Cardiac muscle cell (in vitro differentiated cells and primary cell): ENCODE data around the gene MTG1. TPM values are rescaled to one million over a fixed set of nuclear protein-coding genes. Genes with fewer than 3 reads are reported as not detected.

Experiments
- DNase-seq, 2 donors: peaks; one replicate each; pipeline versions ENCODE4 v3.0.0 to v3.0.0-alpha.2; 2010 to 2017; ENCODE audit warnings: low read depth in 1 of 2, low spot score in 1 of 2
- H3K27ac ChIP-seq: fragments of 200-600 bp; sonication (generic); 2 replicates; pipeline ENCODE4 v1.5.1; 2016
- H3K27me3 ChIP-seq: fragments of 200-600 bp; sonication (generic); 2 replicates; pipeline ENCODE4 v1.6.0; 2016; ENCODE audit warnings: control low read depth
- H3K36me3 ChIP-seq: fragments of 200-600 bp; sonication (generic); 2 replicates; pipeline ENCODE4 v1.5.1; 2016; ENCODE audit warnings: control low read depth
- H3K4me1 ChIP-seq: fragments of 200-600 bp; sonication (generic); 2 replicates; pipeline ENCODE4 v1.8.1; 2017; ENCODE audit warnings: low read depth, mild to moderate bottlenecking, mixed run types
- H3K4me3 ChIP-seq: fragments of 200-600 bp; sonication (generic); 2 replicates; pipeline ENCODE4 v1.5.1; 2016; ENCODE audit warnings: mild to moderate bottlenecking
- H3K9me3 ChIP-seq: fragments of 200-600 bp; sonication (generic); 2 replicates; pipeline ENCODE4 v1.5.1; 2017; ENCODE audit warnings: low read depth, mild to moderate bottlenecking, control low read depth
- polyA plus RNA-seq: library from polyadenylated mRNA; unstranded; fragments of >200 nt; fragmentation: Nextera tagmentation; extraction: Ambion mirVana; gene quantifications from 2 replicates; pipeline ENCODE4 v1.2.1, GENCODE V29; 2016
- total RNA-seq: library from RNA; depleted of rRNA; stranded (reverse); fragments of >200 nt; gene quantifications from 2 replicates; pipeline ENCODE4 v1.2.3, GENCODE V29; 2016
- TF ChIP-seq, protein P1 (sequence below): IDR thresholded peaks from 2 replicates; pipeline ENCODE4 v1.5.1; 2012; ENCODE audit warnings: low read depth, mild to moderate bottlenecking, low read length

The MTG1 gene
- total and polyA plus RNA-seq, 2 experiments from 2014 or later: 35.3 to 123 TPM

DNA sequence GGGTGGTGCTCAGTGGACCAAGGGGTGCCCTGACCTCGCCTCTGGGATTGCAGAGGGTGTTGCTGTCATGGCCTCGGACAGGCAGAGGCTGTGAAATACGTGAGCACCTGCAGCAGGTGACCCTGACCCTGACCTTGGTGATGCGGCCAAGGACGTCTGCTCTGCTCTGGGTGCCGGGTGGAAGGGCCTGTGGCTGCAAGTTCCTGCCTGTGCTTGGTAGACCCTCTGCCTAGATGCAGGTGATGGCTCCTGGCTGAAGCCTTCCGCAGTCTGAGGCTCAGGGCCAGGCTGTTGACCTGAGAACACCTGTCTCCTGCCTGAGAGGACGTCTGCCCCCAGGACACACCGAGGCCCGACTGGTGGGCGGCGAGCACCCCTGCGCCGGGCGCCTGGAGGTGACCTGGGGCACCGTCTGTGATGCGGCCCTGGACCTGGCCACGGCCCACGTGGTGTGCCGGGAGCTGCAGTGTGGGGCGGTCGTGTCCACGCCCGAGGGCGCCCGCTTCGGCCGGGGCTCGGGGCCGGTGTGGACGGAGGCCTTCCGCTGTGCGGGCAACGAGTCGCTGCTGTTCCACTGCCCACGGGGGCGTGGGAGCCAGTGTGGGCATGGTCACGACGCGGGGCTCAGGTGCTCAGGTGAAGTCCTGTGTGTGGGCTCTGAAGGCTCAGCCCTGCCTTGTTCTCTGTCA is 64.2 kb downstream of the MTG1 start:
- Histone ChIP-seq H3K36me3 (no peaks in the 10 kb centered on the region), H3K4me3 (no peak overlapping the region), H3K27ac (no peak overlapping the region), H3K27me3 (no peaks in the 10 kb centered on the region), H3K9me3 (no peaks in the 10 kb centered on the region), H3K4me1 (no peaks in the 10 kb centered on the region)
- TF ChIP-seq, protein P1, sequence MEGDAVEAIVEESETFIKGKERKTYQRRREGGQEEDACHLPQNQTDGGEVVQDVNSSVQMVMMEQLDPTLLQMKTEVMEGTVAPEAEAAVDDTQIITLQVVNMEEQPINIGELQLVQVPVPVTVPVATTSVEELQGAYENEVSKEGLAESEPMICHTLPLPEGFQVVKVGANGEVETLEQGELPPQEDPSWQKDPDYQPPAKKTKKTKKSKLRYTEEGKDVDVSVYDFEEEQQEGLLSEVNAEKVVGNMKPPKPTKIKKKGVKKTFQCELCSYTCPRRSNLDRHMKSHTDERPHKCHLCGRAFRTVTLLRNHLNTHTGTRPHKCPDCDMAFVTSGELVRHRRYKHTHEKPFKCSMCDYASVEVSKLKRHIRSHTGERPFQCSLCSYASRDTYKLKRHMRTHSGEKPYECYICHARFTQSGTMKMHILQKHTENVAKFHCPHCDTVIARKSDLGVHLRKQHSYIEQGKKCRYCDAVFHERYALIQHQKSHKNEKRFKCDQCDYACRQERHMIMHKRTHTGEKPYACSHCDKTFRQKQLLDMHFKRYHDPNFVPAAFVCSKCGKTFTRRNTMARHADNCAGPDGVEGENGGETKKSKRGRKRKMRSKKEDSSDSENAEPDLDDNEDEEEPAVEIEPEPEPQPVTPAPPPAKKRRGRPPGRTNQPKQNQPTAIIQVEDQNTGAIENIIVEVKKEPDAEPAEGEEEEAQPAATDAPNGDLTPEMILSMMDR: no peak
- no peak for DNase-seq

DNA sequence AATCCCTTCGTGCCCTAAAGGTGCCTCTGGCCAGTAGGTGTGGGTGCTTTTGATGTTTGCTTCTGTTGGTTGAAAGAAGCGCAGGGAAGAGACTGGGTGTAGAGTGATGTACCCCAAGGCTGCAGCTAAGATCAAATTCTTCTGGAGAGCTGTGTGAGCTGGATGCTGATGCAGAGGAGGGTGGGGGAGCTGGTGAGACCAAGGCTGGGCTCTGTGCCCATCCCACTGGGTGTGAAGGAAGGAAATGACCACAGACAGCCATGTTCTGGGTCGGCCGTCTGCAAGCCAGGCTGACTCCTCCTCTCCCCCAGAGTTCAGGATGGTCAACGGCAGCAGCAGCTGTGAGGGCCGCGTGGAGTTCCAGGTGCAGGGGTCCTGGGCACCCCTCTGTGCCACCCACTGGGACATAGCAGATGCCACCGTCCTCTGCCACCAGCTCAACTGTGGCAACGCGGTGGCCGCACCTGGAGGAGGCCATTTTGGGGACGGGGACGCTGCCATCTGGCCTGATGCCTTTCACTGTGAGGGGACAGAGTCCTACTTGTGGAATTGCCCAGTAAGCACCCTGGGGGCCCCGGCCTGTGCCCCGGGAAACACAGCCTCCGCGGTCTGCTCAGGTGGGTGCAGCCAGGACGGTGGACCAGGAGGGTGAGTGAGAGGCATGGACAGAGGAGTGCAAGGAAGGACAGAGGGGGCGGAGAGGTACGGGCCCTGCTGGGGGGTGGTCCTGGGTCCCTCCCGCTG is 64.9 kb downstream of the MTG1 start:
- TF ChIP-seq, protein P1: no peak
- no peak overlapping the region for H3K27ac ChIP-seq
- DNase-seq: no peak

DNA sequence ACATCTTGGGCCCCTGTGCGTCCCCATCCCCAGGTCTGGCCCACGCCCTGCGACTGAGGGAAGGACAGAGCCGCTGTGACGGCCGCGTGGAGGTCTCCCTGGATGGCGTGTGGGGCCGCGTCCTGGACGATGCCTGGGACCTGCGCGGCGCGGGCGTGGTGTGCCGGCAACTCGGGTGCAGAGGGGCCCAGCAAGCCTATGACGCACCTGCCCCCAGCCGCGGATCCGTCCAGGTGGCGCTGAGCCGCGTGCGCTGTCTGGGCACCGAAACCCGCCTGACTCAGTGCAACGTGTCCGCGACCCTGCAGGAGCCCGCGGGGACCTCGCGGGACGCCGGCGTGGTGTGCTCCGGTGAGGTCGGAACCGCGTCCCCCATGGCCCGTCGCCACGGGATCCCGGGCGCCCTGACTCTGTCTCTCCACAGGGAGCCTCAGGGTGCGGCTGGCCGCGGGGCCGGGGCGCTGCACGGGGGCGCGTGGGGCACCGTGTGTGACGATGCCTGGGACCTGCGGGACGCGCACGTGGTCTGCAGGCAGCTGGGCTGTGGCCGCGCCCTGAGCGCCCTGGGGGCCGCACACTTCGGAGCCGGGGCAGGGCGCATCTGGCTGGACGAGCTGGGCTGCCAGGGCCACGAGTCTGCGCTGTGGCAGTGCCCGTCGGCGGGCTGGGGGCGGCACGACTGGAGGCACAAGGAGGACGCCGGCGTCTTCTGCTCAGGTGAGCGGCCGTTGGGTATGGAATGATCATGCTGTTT is 65.7 kb downstream of the MTG1 start:
- no peak overlapping the region for H3K4me3 ChIP-seq
- DNase-seq: no peak
- TF ChIP-seq, protein P1: no peak

More for the DNA sequence above, 64.9 kb downstream of the MTG1 start:
- Histone ChIP-seq H3K4me1 (no peaks in the 10 kb centered on the region), H3K27me3 (no peaks in the 10 kb centered on the region), H3K36me3 (no peaks in the 10 kb centered on the region), H3K9me3 (no peaks in the 10 kb centered on the region), H3K4me3 (no peak overlapping the region)

DNA sequence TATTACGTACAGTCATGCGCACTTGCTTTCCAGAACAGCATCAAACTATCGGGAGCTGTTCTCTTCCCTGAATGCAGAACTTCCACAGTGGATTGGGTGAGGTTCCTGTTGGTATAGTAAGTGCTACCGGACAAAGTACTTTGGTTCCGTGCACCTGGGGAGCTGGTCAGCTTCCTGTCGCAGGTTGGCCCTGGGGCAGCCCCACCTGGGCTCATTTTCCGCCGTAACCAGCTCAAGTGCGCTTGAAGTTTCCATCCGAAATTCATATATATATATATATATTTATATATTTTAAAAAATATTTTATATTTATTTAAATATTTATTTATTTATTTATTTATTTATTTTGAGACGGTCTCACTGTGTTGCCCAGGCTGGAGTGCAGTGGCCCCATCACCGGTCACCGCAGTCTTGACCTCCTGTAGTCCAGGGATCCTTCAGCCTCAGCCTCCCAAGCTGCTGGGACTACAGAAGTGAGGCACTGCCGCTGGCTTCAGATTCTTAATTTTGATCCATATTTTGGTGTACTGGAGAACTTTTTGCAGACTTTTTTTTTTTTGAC is 66.3 kb downstream of the MTG1 start:
- Histone ChIP-seq H3K27me3 (no peaks in the 10 kb centered on the region), H3K9me3 (no peaks in the 10 kb centered on the region), H3K4me1 (no peaks in the 10 kb centered on the region), H3K27ac (no peak overlapping the region), H3K36me3 (no peaks in the 10 kb centered on the region), H3K4me3 (no peak overlapping the region)
- TF ChIP-seq, protein P1: no peak
- DNase-seq: no peak

More for the DNA sequence above, 65.7 kb downstream of the MTG1 start:
- H3K27me3 ChIP-seq: no peaks in the 10 kb centered on the region
- no peaks in the 10 kb centered on the region for H3K36me3 ChIP-seq
- no peaks in the 10 kb centered on the region for H3K9me3 ChIP-seq
- H3K27ac ChIP-seq: no peak overlapping the region
- H3K4me1 ChIP-seq: no peaks in the 10 kb centered on the region

DNA sequence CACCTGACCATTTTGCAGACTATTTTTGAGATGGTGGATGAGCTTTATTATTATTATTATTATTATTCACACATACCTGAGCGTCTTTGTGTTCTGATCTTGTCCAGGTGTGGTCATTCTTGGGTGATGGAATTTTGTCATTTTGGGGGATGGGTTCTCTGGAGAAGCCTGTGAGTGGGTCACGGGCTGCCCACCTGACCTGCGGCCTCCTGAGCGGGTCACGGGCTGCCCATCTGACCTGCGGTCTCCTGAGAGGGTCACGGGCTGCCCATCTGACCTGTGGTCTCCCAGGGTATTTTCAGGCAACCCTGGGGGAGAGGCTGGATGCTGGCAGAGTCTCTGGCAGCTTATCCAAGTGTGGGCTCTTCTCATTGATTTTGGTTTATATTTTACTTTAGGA is 67.1 kb downstream of the MTG1 start:
- no peak for DNase-seq
- H3K36me3 ChIP-seq: no peaks in the 10 kb centered on the region
- no peak overlapping the region for H3K4me3 ChIP-seq
- TF ChIP-seq, protein P1: no peak
- no peaks in the 10 kb centered on the region for H3K4me1 ChIP-seq
- no peak overlapping the region for H3K27ac ChIP-seq
- no peaks in the 10 kb centered on the region for H3K9me3 ChIP-seq
- no peaks in the 10 kb centered on the region for H3K27me3 ChIP-seq
